ENCODE data around the gene KIFC1.

KIFC1 gene

DNA sequence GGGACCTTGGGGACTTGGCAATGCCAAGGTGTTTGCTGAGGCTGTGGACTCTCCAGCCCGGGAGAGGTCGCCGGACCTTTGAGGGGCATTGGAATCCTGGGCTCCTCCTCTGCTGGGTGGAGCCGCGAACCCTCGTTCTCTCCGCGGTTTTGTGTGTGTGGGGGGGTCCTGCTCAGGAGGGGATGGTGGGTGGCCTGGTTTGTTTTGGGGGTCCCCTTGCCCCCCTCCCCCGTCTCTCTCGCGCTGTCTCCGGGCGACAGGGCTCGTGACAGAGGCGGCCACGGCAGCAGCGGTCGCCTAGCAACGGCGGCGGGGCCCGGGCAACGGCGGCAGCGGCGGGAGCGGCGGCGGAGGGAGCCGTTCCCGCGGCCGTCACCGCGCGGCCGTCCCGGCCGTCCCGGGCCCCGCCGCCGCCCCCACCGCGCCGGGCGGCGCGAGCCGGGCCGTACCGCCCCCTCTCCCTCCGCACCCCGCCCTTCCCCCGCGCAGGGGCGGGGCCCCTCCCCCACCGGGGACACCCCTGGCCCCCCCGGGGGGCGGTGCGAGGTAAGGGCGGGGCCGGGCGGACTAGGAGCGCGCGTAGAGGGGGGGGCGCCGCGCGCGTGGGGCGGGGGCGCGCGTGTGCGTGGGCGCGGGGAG lies 36.1 kb downstream of the KIFC1 start:
- peak; percentile 69 for DNase-seq

DNA sequence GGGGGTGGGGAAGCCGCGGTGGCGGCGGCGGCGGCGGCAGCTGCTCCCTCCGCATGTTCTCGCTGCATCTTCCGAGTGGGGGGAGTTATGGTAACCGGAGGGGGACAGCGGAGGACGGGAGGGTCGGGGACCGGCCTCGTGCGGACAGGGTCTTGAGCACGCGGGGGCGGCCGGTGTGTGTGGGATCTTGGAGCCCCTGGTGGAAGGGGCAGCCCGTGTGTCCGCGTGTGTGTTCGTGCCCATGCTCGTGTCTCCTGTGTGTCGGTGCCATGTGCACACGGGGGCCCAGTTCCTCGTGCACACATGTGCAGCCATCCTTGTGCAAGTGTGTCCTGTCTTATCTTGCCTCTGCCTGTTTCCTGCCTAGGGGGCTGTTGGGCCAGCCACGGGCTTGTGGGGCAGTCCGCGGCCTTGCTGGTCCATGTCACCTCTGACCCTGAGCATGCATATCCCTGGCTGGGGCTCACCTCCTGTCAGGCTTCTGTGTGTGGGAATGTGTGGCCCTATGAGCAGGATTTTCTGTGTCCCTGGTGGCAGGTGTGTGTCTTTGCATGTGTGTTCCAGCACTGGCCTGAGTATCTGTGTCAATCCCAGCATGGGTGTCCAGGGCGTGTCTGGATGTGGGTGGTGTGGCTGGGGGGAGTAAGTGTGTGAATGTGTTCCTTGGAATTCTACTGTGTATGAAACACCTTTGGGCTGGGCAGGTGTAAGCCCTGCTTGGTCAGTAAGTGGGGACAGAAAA lies 36.8 kb downstream of the KIFC1 start:
- no peak for DNase-seq

DNA sequence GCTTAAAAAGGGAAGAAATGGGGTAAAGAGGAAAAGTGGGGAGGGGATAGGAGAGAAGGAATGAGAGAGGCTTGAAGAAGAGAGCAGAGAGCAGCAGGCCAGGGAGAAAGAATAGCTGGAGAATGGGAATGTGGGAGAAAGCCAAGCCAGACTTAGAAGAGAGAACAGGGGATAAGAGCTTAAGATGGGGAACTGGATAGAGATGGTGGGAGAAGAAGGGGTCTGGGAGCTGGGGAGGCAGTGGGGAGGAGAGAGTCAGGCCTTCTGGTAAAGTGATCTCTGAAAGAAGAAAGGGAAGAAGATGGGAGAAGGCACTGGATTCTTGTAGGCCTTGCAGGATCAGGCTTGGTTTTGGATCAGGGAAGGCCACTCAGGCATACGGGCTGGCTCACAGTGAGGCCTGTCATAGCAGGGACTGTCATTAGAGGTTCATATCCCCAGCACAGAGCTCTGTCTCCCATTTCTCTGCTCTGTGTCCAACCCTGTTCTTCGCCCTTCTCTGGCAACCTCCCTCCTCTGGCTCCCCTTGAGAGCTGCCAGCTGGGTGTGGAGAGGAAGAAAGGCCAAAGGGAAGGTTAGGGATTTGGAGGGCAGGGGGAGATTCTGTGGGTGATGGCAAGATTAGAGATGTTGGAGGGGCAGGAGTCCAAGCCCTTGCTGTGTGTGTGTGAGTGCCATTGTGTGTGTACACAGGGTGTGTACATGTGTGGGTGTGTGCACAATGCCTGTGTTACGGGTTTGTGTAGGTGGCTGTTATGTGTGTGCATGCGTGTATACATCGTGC lies 37.5 kb downstream of the KIFC1 start:
- DNase-seq, result no peak

DNA sequence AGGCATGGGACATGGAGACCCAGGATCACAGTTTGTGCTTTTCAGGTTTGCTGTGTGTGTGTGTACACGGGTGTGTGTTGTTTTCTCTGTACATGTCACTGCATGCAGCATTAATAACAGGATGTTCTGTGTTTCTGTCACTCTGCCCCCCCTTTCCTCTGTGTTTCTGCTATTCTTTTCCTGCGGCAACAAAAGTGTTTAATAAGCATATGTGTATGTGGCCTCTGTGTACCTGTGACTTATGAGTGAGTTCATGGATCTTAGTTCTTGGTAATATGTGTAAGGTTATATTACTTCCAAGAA lies 38.1 kb downstream of the KIFC1 start:
- no peak for DNase-seq

DNA sequence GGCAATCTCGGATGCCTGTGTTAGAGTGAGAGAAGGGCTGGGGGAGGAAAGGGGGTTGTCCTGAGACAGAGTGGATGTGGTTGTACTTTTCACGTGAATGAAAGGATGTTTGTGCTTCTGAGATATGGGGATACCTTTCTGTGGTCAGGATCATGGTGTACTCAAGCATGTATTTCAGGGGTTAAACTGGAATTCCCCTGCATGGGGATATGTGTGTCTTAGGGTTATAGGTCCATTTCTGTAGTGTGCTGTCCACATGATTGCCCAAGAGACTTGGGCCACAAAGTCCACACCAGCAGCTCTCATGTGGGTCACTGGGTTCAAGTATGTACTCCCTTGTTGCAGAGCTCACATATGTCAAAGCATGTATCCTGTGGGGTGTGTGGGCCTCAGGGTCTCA lies 38.7 kb downstream of the KIFC1 start:
- no peak for DNase-seq

DNA sequence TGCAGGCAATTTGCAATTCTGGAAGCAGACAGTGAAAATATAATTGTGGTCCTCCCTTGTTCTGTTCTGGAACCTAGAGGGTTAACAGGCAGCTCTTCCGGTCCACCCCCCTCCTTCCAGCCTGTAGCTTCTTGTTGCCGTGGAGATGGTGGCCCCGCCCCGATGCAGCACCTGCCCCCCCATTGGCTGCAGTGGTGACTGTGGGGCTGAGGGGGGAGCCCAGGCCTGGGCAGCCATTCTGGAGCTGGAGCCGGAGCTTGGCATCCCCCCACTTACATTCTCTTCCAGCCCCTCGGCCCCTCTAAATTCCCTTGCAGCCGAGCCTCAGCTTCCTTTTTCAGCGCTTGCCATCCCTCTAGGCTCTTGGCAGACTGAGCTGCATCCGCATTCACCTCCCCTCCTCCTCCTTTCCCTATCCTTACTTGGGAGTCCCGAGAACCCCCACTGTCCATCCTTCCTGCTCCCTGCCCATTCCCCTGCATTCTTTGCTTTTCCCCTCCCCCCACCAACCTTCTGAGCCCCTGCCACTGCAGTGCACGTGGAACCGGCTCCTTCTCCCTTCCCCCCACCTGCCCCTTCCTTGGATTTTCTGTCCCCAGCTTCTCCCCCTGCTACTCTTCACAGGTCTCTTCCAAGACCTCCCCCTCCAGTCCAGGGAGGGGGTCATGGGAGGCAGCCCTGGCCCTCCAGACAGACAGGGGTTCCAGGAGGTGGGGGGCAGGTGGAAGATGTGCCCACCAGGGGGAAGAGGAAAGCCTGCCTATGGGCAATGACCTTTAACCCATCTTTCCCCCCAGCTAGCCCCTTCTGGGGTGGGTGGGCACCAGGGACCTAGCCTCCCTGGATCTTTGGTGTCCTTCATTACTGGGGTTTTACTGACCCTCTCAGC lies 39.6 kb downstream of the KIFC1 start:
- DNase-seq, result peak; percentile 87

DNA sequence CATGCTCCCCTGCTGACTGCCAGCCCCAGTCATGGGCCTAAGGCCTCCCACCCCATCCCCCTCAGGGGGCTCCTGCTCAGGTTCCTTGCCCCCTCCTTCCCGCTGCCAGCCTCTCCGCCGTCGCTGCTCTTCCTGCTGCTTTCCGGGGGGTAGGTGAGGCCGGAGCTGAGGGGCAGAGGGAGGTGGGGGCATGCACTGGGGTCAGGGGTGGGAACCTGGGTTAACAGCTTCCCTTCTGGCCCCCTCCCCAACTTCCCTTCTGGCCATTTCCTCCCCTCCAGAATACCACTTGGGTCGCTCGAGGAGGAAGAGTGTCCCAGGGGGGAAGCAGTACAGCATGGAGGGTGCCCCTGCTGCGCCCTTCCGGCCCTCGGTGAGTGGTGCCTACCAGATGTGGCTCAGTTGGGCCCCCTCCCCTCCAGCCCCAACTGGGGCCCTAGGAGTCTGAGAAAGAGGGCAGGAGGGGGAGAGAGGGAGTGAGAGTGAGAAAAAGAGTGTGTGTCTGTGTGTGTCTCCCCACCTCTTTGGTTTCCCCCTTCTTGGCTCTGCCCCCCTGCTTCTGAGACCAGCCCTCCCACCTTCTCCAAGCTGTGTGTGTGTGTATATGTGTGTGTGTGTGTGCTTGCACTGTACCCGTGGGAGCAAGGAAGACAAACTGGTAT lies 40.4 kb downstream of the KIFC1 start:
- DNase-seq, result peak; percentile 40

DNA sequence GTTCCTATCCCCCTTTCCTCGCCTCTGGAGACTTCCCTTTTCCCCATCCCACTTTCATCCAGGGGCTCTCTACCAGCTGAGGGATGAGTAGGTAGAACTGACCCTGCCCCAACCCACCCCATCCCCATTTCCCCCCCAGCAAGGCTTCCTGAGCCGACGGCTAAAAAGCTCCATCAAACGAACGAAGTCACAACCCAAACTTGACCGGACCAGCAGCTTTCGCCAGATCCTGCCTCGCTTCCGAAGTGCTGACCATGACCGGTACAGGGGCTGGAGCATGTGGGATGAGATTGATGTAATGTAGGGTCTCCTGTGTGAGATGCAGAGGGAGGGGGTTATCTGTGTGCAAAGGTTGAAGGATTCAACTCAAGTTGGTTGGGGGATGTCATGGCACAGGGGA lies 40.9 kb downstream of the KIFC1 start:
- DNase-seq, result no peak

DNA sequence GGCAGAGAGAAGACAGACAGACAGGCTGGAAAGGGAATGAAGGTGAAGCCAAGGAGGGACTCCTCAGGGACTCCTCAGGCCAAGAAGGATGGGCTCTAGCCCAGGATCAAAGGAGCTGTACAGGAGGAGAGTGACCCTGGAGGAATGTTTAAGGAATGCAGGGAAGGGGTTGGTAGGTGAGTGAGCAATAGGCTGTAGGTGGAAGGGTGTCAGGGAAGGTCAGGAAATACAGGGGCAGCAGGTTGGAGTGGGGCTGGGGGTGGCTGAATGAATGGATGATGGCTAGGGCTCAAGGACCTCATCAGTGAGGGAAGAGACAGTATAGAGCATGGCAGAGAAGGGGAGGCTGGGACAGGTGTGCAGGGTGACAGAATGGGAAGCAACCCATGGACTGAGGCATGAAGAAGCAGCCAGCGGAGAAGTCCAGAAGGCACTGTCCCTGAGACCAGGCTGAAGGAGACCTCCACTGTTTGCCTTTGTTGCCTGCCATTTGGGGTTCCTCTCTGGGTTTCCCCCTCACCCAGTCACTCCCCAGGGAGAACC lies 41.4 kb downstream of the KIFC1 start:
- no peak for DNase-seq

DNA sequence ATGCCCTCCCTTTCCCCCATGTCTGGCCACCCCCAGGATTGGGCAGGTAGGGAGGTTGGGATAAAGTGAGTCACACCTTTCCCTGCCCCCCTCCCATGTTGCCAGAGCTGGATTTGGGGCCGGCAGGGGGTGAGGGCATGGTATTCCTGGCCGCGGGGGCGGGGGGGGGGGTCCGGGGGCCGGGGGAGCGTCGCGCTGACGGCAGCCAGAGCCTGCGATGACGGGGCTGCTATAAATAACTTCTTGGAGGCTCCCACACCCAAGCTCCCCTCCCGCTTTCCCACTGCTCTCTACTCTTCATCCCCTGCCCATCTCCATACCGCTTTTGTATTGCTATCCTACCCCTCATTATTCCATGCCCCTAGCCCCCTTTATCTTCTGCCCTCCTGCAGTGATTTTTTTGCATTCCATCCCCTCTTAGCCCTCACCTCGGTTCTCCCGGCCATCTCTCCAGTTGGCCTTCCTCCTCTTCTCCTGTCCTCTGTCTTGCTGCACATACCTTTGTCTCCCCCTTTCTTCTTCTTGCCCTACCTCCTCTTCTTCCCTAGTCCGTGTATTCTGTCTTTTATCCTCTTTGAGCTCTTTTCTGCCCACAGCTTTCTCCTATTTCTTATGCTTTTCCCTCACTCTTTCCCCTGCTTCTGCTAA lies 42.0 kb downstream of the KIFC1 start:
- no peak for DNase-seq

DNA sequence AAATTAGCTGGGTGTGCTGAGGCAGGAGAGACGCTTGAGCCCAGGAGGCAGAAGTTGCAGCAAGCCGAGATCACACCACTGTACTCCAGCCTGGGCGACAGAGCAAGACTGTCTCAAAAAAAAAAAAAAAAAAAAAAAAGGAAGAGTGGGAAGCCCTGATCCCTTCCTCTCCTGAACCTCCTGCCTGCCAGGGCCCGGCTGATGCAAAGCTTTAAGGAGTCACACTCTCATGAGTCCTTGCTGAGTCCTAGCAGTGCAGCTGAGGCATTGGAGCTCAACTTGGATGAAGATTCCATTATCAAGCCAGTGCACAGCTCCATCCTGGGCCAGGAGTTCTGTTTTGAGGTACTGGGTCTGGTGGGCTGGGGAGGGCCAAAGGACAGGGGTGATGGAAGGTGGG lies 43.3 kb downstream of the KIFC1 start:
- DNase-seq, result no peak

DNA sequence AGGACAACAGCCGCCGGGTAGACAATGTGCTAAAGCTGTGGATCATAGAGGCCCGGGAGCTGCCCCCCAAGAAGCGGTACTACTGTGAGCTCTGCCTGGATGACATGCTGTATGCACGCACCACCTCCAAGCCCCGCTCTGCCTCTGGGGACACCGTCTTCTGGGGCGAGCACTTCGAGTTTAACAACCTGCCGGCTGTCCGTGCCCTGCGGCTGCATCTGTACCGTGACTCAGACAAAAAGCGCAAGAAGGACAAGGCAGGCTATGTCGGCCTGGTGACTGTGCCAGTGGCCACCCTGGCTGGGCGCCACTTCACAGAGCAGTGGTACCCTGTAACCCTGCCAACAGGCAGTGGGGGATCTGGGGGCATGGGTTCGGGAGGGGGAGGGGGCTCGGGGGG lies 46.0 kb downstream of the KIFC1 start:
- DNase-seq, result no peak

DNA sequence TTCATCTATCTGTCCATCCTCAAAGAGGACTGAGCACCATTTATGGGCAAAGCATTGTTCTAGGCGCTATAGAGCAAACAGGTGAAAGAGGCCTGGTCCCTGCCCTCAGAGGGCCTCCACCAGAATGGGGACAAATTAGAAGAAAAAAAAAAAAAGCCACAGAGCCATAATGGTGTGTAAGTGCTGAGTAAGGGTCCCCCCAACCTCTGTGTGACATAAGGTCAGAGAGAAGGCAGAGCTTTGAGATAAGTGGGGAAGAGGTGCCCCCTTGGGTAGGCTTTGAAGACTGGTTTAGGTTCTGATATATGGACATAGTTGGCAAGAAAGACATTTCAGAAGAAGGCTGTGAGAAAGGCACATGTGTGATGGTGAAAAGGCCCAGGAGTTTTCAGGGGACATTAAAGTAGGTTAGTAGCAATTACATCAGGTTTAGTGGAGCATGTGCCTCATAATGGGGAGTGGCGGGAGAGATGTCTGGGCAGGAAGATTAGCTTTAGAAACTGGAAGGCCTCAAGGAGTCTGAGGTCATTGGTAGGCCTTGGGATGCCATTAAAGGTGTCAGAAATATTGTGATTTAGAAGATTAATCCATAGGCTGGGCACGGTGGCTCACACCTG lies 47.5 kb downstream of the KIFC1 start:
- no peak for DNase-seq

DNA sequence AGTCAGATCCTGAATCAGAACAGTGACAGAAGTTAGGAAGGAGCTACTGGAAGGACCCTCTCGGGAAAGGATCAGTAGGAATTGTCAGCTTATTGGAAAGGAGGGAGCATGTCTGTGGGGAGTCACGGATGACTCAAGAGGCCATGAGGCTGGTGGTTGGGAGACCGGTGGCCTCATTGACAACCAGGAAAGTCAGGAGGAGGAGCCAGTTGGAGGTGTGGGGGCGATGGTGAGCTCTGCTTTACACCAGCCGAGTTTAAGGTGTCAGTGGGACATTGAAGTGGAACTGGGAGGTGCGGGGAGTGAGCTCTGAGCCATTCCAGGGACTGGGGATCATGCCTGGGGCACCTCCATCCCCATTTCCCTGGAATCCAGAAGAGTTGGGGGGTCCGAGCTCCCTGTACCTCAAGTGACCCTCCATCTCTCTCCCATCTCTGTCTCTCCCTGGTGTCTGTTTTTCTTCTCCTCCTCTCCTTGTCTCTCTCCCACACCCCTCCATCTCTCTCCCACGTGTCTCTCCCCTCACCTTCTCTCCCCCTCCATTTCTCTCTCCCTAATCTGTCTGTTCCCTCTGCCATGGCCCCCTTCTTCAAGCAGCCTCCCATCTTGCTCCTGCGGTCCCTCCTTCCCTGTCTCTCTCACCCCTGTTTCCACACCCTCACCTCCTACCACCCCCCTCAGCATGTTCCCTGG lies 48.5 kb downstream of the KIFC1 start:
- DNase-seq, result no peak

DNA sequence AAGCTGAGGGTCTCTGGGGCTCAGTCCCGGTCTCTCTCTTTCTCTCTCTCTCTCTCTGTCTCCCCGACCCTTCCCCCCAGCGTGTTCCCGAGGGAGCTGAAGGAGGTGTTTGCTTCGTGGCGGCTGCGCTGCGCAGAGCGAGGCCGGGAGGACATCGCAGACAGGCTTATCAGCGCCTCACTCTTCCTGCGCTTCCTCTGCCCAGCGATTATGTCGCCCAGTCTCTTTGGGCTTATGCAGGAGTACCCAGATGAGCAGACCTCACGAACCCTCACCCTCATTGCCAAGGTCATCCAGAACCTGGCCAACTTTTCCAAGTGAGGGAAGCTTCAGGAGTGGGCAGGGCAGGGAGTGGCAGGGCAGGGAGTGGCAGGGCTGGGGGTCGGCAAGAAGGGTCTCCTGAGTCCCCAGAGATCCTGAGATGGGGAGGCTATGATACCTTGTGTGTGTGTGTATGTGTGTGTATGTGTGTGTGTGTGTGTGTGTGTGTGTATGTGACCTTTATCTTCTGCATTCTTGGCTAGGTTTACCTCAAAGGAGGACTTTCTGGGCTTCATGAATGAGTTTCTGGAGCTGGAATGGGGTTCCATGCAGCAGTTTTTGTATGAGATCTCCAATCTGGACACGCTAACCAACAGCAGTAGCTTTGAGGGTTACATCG lies 49.2 kb downstream of the KIFC1 start:
- DNase-seq, result no peak

DNA sequence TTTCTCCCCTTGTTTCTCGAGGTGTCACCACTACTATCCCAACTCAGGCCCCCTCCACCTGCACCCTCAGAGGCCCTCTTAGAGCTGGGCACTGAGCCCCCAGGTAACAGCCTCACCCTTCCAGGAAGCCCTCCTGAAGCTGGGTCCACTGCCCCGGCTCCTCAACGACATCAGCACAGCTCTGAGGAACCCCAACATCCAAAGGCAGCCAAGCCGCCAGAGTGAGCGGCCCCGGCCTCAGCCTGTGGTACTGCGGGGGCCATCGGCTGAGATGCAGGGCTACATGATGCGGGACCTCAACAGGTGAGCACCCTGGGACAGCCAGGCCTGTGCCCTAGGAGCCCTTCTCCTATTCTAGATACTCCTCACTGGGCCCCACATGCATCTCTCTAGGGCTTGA lies 49.8 kb downstream of the KIFC1 start:
- DNase-seq, result no peak

DNA sequence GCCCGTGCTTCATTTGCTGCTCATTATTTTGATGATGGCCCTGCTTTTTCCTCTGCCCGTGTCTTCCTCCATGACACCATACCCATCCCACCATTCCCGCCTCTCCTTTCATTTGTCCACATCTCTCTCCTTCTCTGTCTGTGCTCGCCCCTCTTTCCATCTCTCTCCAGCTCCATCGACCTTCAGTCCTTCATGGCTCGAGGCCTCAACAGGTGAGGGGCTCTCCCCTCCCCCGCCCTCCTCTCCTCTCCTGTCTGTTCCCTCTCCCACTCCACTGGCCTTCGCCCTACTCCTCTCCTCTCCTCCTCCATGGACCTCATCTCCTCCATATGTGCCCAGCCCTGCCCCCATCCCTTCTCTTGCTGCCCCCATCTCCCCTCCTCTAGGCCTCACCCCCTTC lies 50.7 kb downstream of the KIFC1 start:
- DNase-seq, result no peak

DNA sequence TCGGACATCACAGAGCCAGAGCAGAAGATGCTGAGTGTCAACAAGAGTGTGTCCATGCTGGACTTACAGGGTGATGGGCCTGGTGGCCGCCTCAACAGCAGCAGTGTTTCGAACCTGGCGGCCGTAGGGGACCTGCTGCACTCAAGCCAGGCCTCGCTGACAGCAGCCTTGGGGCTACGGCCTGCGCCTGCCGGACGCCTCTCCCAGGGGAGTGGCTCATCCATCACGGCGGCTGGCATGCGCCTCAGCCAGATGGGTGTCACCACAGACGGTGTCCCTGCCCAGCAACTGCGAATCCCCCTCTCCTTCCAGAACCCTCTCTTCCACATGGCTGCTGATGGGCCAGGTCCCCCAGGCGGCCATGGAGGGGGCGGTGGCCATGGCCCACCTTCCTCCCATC lies 51.4 kb downstream of the KIFC1 start:
- DNase-seq, result no peak

DNA sequence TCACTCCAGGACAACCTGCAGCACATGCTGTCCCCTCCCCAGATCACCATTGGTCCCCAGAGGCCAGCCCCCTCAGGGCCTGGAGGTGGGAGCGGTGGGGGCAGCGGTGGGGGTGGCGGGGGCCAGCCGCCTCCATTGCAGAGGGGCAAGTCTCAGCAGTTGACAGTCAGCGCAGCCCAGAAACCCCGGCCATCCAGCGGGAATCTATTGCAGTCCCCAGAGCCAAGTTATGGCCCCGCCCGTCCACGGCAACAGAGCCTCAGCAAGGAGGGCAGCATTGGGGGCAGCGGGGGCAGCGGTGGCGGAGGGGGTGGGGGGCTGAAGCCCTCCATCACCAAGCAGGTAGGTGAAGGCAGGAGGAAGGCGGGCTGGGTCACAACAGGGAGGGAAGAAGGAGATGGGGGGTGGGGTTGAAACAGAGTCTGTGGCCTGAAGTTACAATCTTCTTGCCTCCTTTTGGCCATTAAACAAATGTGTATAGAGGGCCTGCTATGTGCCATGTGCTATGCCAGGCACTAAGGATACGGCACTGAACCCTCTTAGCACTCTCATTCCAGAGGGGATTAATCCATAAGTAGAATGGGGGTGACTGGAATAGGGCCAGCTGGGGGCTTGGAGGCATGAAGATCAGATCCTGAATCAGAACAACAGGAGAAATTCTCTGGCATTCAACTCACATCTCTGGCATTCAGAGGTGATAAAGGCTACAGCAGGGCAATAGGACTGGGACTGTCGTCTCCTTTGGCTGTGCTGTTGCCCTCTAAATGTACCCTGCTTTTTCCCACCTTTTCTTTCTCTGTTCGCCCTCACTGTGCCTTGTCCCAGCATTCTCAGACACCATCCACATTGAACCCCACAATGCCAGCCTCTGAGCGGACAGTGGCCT lies 52.2 kb downstream of the KIFC1 start:
- DNase-seq, result no peak
